PFSK-1 (cell line): ENCODE data around the gene AKR7A3.

Experiments used
- FOXP2 ChIP-seq: optimal IDR thresholded peaks from 2 replicates; pipeline ENCODE3; 2011; ENCODE audit warnings: borderline replicate concordance, control low read depth, inconsistent platforms; ENCODE audit not compliant: insufficient read depth; ENCODE audit errors: extremely low read length, extremely low read depth
- POLR2AphosphoS5 ChIP-seq: IDR thresholded peaks from 2 replicates; pipeline ENCODE4 v1.6.1; 2012; ENCODE audit warnings: low read depth, mild to moderate bottlenecking, control low read depth, low read length, moderate library complexity
- SIN3A ChIP-seq: IDR thresholded peaks from 2 replicates; pipeline ENCODE4 v1.6.1; 2012; ENCODE audit warnings: mild to moderate bottlenecking, low read length, moderate library complexity, borderline replicate concordance; ENCODE audit not compliant: insufficient read depth
- TAF1 ChIP-seq: IDR thresholded peaks from 2 replicates; pipeline ENCODE4 v1.6.1; 2012; ENCODE audit warnings: low read length, control low read depth, borderline replicate concordance; ENCODE audit not compliant: insufficient read depth
- TF ChIP-seq, protein P1 (sequence below), 2 experiments: IDR thresholded peaks; 2 replicates each; pipeline versions ENCODE4 v1.6.1 to v1.8.0; 2011 to 2012; ENCODE audit warnings: low read depth in 2 of 2, low read length in 2 of 2, control low read depth in 1 of 2, inconsistent platforms in 1 of 2, mild to moderate bottlenecking in 1 of 2, moderate library complexity in 1 of 2; ENCODE audit not compliant: insufficient read depth in 1 of 2

AKR7A3 gene

GRCh38 chr1:19332832-19333231 is 44.3 kb upstream of the AKR7A3 start:
- TF ChIP-seq POLR2AphosphoS5, result no peak
- no peak for TF ChIP-seq FOXP2
- TF ChIP-seq SIN3A, result no peak
- TF ChIP-seq, protein P1, sequence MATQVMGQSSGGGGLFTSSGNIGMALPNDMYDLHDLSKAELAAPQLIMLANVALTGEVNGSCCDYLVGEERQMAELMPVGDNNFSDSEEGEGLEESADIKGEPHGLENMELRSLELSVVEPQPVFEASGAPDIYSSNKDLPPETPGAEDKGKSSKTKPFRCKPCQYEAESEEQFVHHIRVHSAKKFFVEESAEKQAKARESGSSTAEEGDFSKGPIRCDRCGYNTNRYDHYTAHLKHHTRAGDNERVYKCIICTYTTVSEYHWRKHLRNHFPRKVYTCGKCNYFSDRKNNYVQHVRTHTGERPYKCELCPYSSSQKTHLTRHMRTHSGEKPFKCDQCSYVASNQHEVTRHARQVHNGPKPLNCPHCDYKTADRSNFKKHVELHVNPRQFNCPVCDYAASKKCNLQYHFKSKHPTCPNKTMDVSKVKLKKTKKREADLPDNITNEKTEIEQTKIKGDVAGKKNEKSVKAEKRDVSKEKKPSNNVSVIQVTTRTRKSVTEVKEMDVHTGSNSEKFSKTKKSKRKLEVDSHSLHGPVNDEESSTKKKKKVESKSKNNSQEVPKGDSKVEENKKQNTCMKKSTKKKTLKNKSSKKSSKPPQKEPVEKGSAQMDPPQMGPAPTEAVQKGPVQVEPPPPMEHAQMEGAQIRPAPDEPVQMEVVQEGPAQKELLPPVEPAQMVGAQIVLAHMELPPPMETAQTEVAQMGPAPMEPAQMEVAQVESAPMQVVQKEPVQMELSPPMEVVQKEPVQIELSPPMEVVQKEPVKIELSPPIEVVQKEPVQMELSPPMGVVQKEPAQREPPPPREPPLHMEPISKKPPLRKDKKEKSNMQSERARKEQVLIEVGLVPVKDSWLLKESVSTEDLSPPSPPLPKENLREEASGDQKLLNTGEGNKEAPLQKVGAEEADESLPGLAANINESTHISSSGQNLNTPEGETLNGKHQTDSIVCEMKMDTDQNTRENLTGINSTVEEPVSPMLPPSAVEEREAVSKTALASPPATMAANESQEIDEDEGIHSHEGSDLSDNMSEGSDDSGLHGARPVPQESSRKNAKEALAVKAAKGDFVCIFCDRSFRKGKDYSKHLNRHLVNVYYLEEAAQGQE (IDR thresholded peaks at IDR 0.05; ENCODE audit: insufficient read depth in 1 of 2, low read depth in 2 of 2, low read length in 2 of 2), result no peak

- TF ChIP-seq TAF1 (no peak), FOXP2 (no peak), POLR2AphosphoS5 (no peak), SIN3A (no peak)
- TF ChIP-seq, protein P1 (IDR thresholded peaks at IDR 0.05; ENCODE audit: insufficient read depth in 1 of 2, low read depth in 2 of 2, low read length in 2 of 2), result no peak
Observed at GRCh38 chr1:19331262-19331878, 42.8 kb upstream of the AKR7A3 start.

DNA sequence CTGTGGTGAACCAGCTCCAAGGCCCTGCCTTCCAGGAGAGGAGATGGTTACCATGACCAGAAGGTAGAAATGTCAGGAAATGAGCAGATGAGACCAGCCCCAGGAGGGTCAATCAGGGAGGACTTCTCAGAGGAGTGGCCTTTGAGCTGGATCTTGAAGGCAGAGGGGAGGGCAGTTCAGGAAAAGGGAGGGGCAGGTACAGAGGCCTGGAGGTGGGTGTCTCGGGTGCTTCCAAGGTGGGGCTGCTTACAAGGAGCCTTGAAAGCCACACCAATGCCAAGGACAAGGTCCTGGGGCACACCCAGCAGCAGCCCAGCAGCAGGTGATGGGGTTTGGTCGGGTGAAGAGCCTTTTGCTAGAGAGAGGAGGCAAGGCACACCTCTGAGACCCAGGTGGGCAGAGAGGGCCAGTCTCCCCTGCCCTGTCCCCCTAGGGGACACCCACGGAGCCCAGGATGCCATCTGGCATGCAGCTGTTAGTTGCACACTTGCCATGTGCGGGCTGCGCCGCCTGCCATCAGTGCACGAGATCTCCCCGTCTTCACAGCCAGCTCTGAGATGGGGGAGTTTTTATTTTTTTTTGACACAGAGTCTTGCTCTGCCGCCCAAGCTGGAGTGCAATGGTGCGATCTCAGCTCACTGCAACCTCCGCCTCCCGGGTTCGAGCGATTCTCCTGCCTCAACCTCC is 42.0 kb upstream of the AKR7A3 start:
- 0 out of 2 replicates have a peak, but pooled peaks have one; percentile 27 for TF ChIP-seq POLR2AphosphoS5
- TF ChIP-seq, protein P1 (IDR thresholded peaks at IDR 0.05; ENCODE audit: insufficient read depth in 1 of 2, low read depth in 2 of 2, low read length in 2 of 2), result no peak

GRCh38 chr1:19329611-19330010 is 41.0 kb upstream of the AKR7A3 start:
- TF ChIP-seq TAF1 (no peak), POLR2AphosphoS5 (no peak)

- TF ChIP-seq TAF1 (no peak), POLR2AphosphoS5 (no peak), SIN3A (no peak), FOXP2 (no peak)
- TF ChIP-seq, protein P1 (IDR thresholded peaks at IDR 0.05; ENCODE audit: insufficient read depth in 1 of 2, low read depth in 2 of 2, low read length in 2 of 2), result no peak
Observed at GRCh38 chr1:19329188-19329587, 40.6 kb upstream of the AKR7A3 start.

DNA sequence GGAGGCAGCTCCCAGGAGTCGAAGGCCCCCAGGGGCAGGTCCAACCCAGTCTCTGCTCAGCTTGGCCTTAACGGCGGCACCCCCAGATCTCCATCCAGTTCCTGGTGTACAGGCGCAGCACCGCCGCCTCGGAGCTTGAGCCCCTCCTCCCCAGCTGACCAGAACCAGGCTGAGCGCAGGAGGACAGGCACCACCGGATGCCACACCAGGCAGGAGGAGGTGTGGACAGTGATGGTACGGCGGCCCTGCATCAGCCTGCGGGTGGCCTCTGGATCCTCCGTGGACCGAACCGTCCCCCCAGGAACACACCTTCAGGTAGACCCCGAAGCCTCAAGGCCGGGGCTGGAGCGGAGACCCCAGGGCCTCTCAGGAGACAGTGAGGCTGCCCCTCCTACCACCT is 39.9 kb upstream of the AKR7A3 start:
- no peak for TF ChIP-seq FOXP2
- TF ChIP-seq TAF1, result no peak
- TF ChIP-seq POLR2AphosphoS5, result no peak
- TF ChIP-seq, protein P1 (IDR thresholded peaks at IDR 0.05; ENCODE audit: insufficient read depth in 1 of 2, low read depth in 2 of 2, low read length in 2 of 2), result no peak
- no peak for TF ChIP-seq SIN3A
